Posterior cingulate gyrus (tissue), 11 donors: ENCODE results near the gene MORN4.

Experiments
- DNase-seq, 10 donors: peaks; one replicate each; pipeline versions ENCODE4 v3.0.0 to v3.0.0-alpha.2; 2020 to 2021; ENCODE audit warnings: mixed read lengths in 3 of 10
- intact Hi-C: fragments of 100-400 bp; cut with DNase I; formaldehyde crosslinking; loops from one replicate; pipeline ENCODE4 v1.15.1; 2023

The MORN4 gene

GRCh38 chr10:97599272-97599619 is 34.1 kb downstream of the MORN4 start:
- intact Hi-C loops, result no loop called here
- DNase-seq, result no peak

DNA sequence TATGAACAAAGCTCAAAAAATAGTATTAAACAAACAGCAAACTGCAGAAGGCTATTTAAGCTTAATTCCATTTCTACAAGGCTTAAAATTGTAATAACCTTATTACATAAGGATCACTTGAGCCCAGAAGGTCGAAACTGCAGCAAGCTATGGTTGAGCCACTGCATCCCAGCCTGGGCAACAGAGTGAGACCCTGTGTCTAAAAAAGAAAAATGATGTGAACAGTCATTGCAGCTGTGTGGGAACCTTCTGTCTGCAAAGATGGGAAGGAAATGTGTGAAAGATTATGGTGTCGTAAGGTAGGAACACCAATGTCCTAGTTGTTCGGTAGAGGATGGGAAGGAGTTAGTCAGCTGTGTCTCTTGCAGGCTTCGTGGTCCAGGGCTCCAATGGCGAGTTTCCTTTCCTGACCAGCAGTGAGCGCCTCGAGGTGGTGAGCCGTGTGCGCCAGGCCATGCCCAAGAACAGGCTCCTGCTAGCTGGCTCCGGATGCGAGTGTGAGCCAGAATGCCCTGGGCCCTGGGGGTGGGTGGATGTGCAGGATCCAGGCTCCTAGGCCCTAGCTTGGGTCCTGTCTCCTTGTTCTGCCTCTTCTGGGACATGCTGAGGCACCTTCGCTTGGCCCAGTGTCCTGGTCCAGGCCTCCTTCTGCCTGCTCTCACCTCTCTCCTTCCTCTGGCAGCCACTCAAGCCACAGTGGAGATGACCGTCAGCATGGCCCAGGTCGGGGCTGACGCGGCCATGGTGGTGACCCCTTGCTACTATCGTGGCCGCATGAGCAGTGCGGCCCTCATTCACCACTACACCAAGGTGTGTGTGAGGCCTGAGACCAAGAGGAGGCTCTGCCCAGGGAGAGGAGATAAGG is 34.7 kb downstream of the MORN4 start:
- intact Hi-C loops, result no loop called here
- DNase-seq, result no peak

DNA sequence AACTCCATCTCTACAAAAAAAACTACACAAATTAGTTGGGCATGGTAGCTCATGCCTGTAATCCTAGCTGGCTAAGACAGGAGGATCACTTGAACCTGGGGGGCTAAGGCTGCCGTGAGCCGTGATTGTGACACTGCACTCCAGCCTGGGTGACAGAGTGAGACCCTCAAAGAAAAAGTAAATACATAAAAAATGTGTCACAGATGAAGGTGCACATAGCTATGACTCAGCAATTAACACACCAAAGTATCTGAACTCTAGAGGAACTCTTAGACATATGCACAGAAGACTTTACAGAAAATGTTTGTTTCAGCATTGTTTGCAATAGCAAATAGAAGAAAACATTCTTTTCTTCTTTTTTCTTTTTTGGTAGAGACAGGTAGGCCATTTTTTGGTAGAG is 35.5 kb downstream of the MORN4 start:
- intact Hi-C loops, result no loop called here
- peak in 1 of 10 donors; percentile 40 for DNase-seq

GRCh38 chr10:97596101-97597082 is 36.9 kb downstream of the MORN4 start:
- DNase-seq, result peak in 2 of 10 donors; percentile 55 to 65
- intact Hi-C loops, result no loop called here

GRCh38 chr10:97593421-97593820 is 39.9 kb downstream of the MORN4 start:
- DNase-seq, result peak in 1 of 10 donors; percentile 14
- intact Hi-C loops, result no loop called here

DNA sequence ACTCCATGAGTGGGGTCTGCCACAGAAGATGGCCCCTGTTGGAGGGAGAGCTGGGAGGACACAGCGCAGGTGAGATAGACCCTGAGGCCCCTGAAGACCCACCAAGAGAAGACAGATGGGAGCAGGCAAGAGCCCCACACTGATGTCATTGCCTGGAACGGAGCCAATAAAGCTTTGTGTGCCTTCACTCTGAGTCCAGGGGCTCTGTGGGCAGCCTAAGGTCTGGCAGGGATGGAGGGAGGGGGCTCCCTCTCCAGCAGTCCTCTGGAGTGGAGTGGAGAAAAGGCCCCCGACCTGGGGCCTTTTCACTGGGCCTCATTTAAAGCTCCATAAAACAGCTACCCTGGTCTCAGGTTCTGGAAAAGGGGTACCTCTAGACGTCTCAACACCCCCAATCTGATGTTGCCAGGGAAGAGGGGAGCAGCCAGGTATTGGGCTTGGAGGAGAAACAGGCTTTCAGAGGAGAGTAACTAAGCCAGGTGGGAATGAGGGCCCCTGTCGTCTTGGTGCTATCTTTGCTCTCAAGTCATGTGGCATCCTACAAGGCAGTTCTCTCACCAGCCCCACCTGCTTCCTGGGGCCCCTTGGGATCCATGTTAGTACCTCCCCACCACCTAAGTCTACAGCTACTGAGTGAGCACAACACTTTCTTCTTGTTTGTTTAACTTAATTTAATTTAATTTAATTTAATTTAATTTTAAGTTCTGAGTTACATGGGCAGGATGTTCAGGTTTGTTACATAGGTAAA is 42.4 kb downstream of the MORN4 start:
- intact Hi-C loops, result no loop called here
- peak in 1 of 10 donors; percentile 17 for DNase-seq

GRCh38 chr10:97590082-97590747 is 43.1 kb downstream of the MORN4 start:
- intact Hi-C loops, result no loop called here

DNA sequence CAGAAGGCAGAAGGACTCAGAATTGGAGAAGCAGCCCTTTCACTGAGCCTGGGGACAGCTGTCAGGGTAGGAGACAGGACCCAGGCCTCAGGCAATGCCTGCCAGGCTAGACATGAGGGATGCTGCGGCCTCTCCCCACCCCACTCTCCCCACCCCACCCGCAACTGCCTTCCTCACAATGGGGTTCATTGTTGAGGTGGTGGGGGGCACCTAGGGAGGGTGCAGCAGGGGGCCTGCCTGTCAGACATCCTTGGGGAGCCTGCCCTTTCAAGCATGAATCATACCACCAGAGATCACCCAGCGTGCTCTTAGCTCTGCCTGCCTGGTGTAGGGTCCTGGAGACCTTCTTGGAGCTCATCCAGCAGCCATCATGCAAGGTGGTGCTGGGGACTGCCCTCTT is 43.8 kb downstream of the MORN4 start, which contains the start of gene C10orf62:
C10orf62 (plus strand) TSS at position 243 of the 400 bp plus-strand sequence. CDS start 177 bp downstream, outside the sequence.
- intact Hi-C loops, result no loop called here
- peak in 1 of 10 donors; percentile 11 for DNase-seq

More at GRCh38 chr10:97590082-97590747, 43.1 kb downstream of the MORN4 start:
- DNase-seq, result peak in 1 of 10 donors; percentile 54

- DNase-seq, result no peak
- intact Hi-C loops, result no loop called here
These were observed 46.1 kb downstream of the MORN4 start for GRCh38 chr10:97587183-97587582.

DNA sequence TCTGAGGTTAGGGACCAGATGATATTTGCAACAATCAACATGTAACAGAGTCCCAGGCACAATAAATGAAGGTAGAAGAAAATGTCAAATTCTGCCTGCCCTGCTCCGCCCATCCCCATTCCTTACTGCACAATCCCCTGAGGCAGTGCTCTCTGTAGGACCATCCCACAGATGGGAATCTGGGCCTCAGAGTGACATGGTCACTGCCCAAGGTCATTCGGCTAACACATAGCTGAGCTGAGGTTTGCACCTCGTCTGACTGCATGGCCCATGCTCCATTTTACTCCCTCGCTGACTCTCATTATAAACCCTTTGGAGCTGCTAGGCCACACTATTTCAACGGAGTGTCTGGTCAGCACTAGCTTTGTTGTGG is 47.9 kb downstream of the MORN4 start:
- intact Hi-C loops, result no loop called here
- peak in 1 of 10 donors; percentile 8 for DNase-seq

DNA sequence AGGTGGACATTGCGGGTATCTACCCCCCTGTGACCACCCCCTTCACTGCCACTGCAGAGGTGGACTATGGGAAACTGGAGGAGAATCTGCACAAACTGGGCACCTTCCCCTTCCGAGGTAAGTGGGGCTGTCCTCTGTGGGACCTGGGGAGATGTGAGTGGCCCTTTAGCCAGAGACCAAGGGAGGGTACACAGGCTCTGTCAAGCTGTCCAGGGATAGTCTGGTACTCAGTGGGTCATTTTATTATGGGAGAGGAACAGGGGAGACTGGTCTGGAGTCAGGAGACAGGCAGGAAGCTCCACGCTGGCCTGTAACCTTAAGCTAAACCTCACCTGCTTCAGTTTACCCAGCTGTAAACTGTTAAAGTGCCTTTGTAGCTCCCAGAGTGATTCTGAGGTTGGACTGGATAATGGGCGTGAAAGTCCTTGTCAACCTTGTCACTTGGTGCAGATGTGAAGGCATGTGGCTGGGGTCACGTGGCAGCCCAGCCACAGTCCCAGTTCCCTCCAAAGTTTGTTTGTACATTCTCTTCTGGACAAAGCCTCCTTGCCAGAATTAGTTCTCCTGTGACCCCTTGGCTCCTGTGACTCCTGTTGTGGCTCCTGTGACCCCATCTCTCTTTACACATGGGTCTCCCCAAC is 48.4 kb downstream of the MORN4 start:
- no peak for DNase-seq
- intact Hi-C loops, result no loop called here

GRCh38 chr10:97584060-97584797 is 49.1 kb downstream of the MORN4 start, which contains the start of gene HOGA1:
HOGA1 (plus strand) TSS chr10:97584389; CDS start chr10:97584704, 315 bp downstream.
- DNase-seq, result peak; percentile 77 to 97 (median 87)
- intact Hi-C loops, result no loop called here

DNA sequence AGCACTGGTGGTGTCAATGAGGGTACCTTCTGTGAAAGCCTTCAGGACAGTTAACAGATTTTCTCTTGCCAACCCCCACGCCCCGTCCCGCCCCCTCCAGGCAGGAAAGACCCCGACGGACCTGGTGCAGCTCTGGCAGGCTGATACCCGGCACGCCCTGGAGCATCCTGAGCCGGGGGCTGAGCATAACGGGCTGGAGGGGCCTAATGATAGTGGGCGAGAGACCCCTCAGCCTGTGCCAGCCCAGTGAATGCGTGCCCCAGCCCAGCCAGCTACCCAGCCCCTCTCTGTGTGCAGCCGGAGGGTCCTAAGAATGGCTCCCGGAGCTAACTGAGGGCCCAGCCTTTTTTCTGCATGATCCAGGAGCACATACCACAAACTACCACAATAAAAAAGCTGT is 49.8 kb downstream of the MORN4 start:
- intact Hi-C loops, result no loop called here
- peak in 1 of 10 donors; percentile 70 for DNase-seq

- DNase-seq, result peak in 1 of 10 donors; percentile 72
- intact Hi-C loops, result no loop called here
These were observed 51.1 kb downstream of the MORN4 start for GRCh38 chr10:97582169-97582568.

DNA sequence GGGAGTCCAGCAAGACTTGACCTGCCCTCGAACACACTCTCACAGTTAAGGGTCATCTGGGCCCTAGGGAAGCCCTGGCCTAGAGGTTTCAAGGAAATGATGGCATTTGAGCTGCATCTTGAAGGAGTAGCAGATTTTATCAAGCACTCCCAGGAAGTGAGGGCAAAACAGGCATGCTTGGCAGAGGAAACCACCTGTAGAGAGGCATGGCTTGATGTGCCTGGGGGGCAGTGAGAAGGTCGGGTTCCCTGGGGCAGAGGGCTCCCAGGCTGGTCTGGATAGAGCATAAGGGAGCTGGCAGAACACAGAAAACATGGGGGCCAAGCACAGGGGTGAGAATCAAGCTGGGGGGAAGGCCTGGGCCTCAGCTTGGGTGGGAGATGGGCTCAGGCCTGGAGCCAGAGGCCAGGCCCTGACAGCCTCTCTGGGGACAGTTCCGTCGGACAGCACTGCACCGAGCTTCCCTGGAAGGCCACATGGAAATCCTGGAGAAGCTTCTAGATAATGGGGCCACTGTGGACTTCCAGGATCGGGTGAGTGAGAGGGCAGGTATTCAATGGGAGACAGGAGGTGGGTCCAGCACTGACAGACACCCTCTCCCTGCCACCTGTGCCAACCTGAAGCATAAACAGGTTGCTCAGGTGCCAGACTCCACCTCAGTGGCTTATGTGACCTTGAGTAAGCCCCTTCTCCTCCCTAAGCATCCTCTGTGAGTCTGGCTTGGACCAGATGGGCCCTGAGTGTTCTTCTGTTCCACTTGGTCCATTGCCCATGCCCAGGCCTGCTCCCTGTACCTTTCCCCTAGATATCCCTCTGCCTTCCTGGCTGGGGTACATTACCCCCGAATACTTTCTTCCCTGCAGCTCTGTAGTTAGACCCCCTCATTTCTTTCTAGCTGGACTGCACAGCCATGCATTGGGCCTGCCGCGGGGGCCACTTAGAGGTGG is 52.6 kb downstream of the MORN4 start:
- intact Hi-C loops, result no loop called here
- DNase-seq, result peak in 1 of 10 donors; percentile 43

DNA sequence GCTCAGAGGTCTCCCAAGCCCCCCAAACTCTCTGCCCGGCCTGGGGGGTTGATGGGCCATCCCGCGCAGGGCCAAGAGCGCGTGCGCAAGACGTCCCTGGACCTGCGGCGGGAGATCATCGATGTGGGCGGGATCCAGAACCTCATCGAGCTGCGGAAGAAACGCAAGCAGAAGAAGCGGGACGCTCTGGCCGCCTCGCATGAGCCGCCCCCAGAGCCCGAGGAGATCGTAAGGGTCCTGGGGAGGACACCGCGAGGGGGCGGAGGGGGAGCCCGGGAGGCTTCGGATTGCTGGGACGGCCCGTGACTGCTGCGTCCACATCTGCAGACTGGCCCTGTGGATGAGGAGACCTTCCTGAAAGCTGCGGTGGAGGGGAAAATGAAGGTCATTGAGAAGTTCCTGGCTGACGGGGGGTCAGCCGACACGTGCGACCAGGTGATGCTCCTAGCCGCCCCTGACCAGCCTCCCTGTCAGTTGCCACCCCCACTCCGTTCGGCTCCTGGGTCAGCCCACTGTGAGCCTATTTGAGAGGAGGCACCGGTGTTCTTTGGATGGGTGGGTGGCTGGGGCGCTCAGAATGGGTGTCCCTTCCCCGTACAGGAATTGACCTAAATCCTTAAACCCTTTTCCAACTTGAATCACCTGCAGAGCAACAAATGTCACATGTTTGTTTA is 55.0 kb downstream of the MORN4 start:
- peak in 2 of 10 donors; percentile 76 to 87 for DNase-seq
- intact Hi-C loops, result no loop called here

DNA sequence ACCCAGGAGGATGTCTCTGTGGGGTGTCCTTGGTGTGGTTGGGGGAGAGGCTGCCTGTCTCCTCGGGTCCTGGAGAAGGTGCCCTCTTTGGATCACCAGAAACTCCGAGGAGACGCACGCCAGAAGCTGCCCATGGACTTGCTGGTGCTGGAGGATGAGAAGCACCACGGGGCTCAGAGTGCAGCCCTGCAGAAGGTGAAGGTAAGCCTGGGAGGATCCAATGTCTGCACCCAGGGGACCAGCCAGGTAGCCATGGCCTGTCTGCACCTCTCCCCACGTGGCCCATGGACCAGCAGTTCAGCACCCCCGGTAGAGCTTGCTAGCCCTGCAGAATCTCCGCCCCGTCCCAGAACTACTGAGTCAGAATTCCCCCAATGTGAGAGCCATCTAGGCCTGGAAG is 55.6 kb downstream of the MORN4 start:
- DNase-seq, result peak in 2 of 10 donors; percentile 62 to 69
- intact Hi-C loops, result no loop called here
